ENCODE results near the gene PROCR. TPM values are rescaled to one million over a fixed set of nuclear protein-coding genes. Genes with fewer than 3 reads are reported as not detected.

The PROCR gene
- total RNA-seq, 6 experiments from 2014 or later: 1.4 to 11.0 (median 2.6) TPM

GRCh38 chr20:35223941-35224340, 52.1 kb downstream of the PROCR start:
- WGBS (ENCODE audit: insufficient coverage, low coverage, low lambda C conversion rate, missing lambda C conversion rate): 75% methylated on average over 2 of the region's 5 CpGs
- no peak for TF ChIP-seq POLR2A (IDR thresholded peaks at IDR 0.05)
- no peak for TF ChIP-seq CTCF (IDR thresholded peaks at IDR 0.05)
- H3K4me3 ChIP-seq: no peak overlapping the region
- intact Hi-C loops (cut with DNase I): no loop called here
- H3K36me3 ChIP-seq: no peaks in the 10 kb centered on the region
- no peaks in the 10 kb centered on the region for H3K4me1 ChIP-seq
- no peaks in the 10 kb centered on the region for H3K9me3 ChIP-seq
- no peak overlapping the region for H3K27ac ChIP-seq
- ATAC-seq (no peak), DNase-seq (no peak)
- H3K27me3 ChIP-seq: no peaks in the 10 kb centered on the region

GRCh38 chr20:35224536-35224935, 52.7 kb downstream of the PROCR start:
- WGBS (ENCODE audit: insufficient coverage, low coverage, low lambda C conversion rate, missing lambda C conversion rate): 93% methylated on average over 5 of the region's 5 CpGs
- no peaks in the 10 kb centered on the region for H3K4me1 ChIP-seq
- intact Hi-C loops (cut with DNase I): no loop called here
- H3K27me3 ChIP-seq: no peaks in the 10 kb centered on the region
- ATAC-seq (no peak), DNase-seq (no peak)
- no peaks in the 10 kb centered on the region for H3K9me3 ChIP-seq
- TF ChIP-seq POLR2A (IDR thresholded peaks at IDR 0.05) (no peak), CTCF (IDR thresholded peaks at IDR 0.05) (no peak)
- H3K4me3 ChIP-seq: no peak overlapping the region
- no peaks in the 10 kb centered on the region for H3K36me3 ChIP-seq
- no peak overlapping the region for H3K27ac ChIP-seq

- ATAC-seq (peak; percentile 49 to 81 (median 77)), DNase-seq (no peak)
- no peak for TF ChIP-seq POLR2A (IDR thresholded peaks at IDR 0.05)
- no peak for TF ChIP-seq CTCF (IDR thresholded peaks at IDR 0.05)
- Histone ChIP-seq H3K27me3 (no peaks in the 10 kb centered on the region), H3K9me3 (no peaks in the 10 kb centered on the region), H3K27ac (no peak overlapping the region), H3K4me1 (no peaks in the 10 kb centered on the region), H3K36me3 (no peaks in the 10 kb centered on the region), H3K4me3 (no peak overlapping the region)
- intact Hi-C loops (cut with DNase I): no loop called here
- 49% methylated on average over 9 of the region's 9 CpGs for WGBS (ENCODE audit: insufficient coverage, low coverage, low lambda C conversion rate, missing lambda C conversion rate)
Observed at GRCh38 chr20:35225319-35226125, 53.6 kb downstream of the PROCR start.

- Histone ChIP-seq H3K4me3 (peak within 1 kb of the TSS in 1 of 3 donors; percentile 27), H3K36me3 (no peaks in the 10 kb centered on the region), H3K27me3 (no peaks in the 10 kb centered on the region), H3K27ac (no peak within 1 kb of the TSS), H3K9me3 (no peaks in the 10 kb centered on the region), H3K4me1 (no peaks in the 10 kb centered on the region)
- ATAC-seq: no peak
- no peak for DNase-seq
- WGBS (ENCODE audit: insufficient coverage, low coverage, low lambda C conversion rate, missing lambda C conversion rate): 13% methylated on average over 18 of the region's 70 CpGs
- intact Hi-C loops (cut with DNase I): no loop called here
- TF ChIP-seq CTCF (IDR thresholded peaks at IDR 0.05) (no peak), POLR2A (IDR thresholded peaks at IDR 0.05) (no peak)
Observed at GRCh38 chr20:35226126-35226883, 54.4 kb downstream of the PROCR start, which contains the start of gene MMP24. Gene MMP24, plus strand, starts transcription at chr20:35226690. Its CDS starts 49 bp downstream, at chr20:35226739.

Small RNAs within 50 kb of the gene (small RNA-seq; reads per million reads assigned to genes)
- gene MT1P3 (0 reads per million in 2 experiments), gene RNA5SP483 (0 reads per million in 2 experiments)

Other genes with a start within 250 kb of the PROCR start
- 10 to 100 TPM; 25.9 to 63.6 (median 31.7) TPM for gene GSS, start 216.3 kb upstream of the PROCR start, total RNA-seq
- gene MYH7B, start 216.2 kb upstream of the PROCR start, total RNA-seq: 1 to 10 TPM in 1 of 6 experiments, under 1 TPM in 4, not detected in 1; 0.11 to 1.0 (median 0.39) TPM
- gene TRPC4AP, start 79.3 kb upstream of the PROCR start, total RNA-seq: 10 to 100 TPM; 27.6 to 39.3 (median 34.6) TPM
- gene EDEM2, start 24.7 kb upstream of the PROCR start, total RNA-seq: 10 to 100 TPM; 20.1 to 28.0 (median 23.9) TPM
- 1 to 10 TPM in 2 of 6 experiments, under 1 TPM in 4; 0.27 to 1.5 (median 0.84) TPM for gene MMP24, start 54.6 kb downstream of the PROCR start, total RNA-seq
- 10 to 100 TPM; 13.3 to 40.7 (median 23.5) TPM for gene MMP24OS, start 106.0 kb downstream of the PROCR start, total RNA-seq
- gene EIF6, start 112.7 kb downstream of the PROCR start, total RNA-seq: 100 to 1,000 TPM in 2 of 6 experiments, 10 to 100 TPM in 4; 73.6 to 131 (median 83.3) TPM
- gene FAM83C, start 120.4 kb downstream of the PROCR start, total RNA-seq: not detected
- gene UQCC1, start 239.9 kb downstream of the PROCR start, total RNA-seq: 10 to 100 TPM; 22.7 to 41.2 (median 35.0) TPM

Measured in right lobe of liver (tissue), 6 donors.